Panc1 (cell line): Measurements from ENCODE around the gene DAB2IP. TPM values are rescaled to one million over a fixed set of nuclear protein-coding genes. Genes with fewer than 3 reads are reported as not detected.

ENCODE experiments used
- ATAC-seq: fragments of 200-7000 bp; cut with Tn5 transposase; 2 replicates; pipeline ENCODE4 v1.9.1; 2020; ENCODE audit warnings: mild to moderate bottlenecking, moderate library complexity
- BruUV-seq: library from RNA; stranded (reverse); fragments of 400-500 nt; replicated peaks from 2 replicates; lab custom pipeline; 2021; lab: Mats Ljungman, UMichigan
- CTCF ChIA-PET: fragments of 300-600 bp; sonication (Branson Sonifier 250); formaldehyde crosslinking; loops from one replicate; lab custom pipeline; 2022; ENCODE audit warnings: antibody characterized with exemption; lab: Charles Lee
- POLR2A ChIA-PET: fragments of 300-600 bp; sonication (Branson Sonifier 250); formaldehyde crosslinking; loops from one replicate; lab custom pipeline; 2022; ENCODE audit warnings: antibody characterized with exemption; lab: Charles Lee
- DNase-seq: peaks from one replicate; pipeline ENCODE4 v3.0.0-alpha.2; 2010; ENCODE audit warnings: low read depth, low spot score
- H3K27ac ChIP-seq: 2 replicates; pipeline ENCODE4 v1.5.1; 2011; ENCODE audit warnings: mild to moderate bottlenecking, low read length, inconsistent platforms
- H3K27me3 ChIP-seq: fragments of 200-500 bp; sonication (Bioruptor generic); 2 replicates; pipeline ENCODE4 v1.6.0; 2014; ENCODE audit warnings: low read length, inconsistent platforms; ENCODE audit not compliant: control insufficient read depth, insufficient read depth
- H3K36me3 ChIP-seq: fragments of 200-500 bp; sonication (Bioruptor generic); 2 replicates; pipeline ENCODE4 v1.5.1; 2014; ENCODE audit warnings: inconsistent platforms, mild to moderate bottlenecking, low read length, moderate library complexity; ENCODE audit not compliant: control insufficient read depth, insufficient read depth
- H3K4me1 ChIP-seq: 2 replicates; pipeline ENCODE4 v1.5.1; 2011; ENCODE audit warnings: inconsistent platforms, mild to moderate bottlenecking, low read length, moderate library complexity; ENCODE audit not compliant: control insufficient read depth, insufficient read depth
- H3K4me3 ChIP-seq, 2 experiments: 2 replicates each; pipeline ENCODE4 v1.5.1; 2011 to 2012; ENCODE audit warnings: low read depth in 2 of 2, low read length in 2 of 2, mild to moderate bottlenecking in 2 of 2, inconsistent platforms in 1 of 2, moderate library complexity in 1 of 2
- H3K9me3 ChIP-seq: fragments of 200-500 bp; sonication (Bioruptor generic); 2 replicates; pipeline ENCODE4 v1.5.1; 2014; ENCODE audit warnings: low read depth, mild to moderate bottlenecking, inconsistent platforms, low read length, moderate library complexity; ENCODE audit not compliant: control insufficient read depth, insufficient read depth
- POLR2AphosphoS5 ChIP-seq: IDR thresholded peaks from 2 replicates; pipeline ENCODE4 v1.6.1; 2012; ENCODE audit warnings: mild to moderate bottlenecking, low read depth, low read length, moderate library complexity
- SIN3A ChIP-seq: IDR thresholded peaks from 2 replicates; pipeline ENCODE4 v1.6.1; 2012; ENCODE audit warnings: low read depth, mild to moderate bottlenecking, low read length, moderate library complexity, borderline replicate concordance; ENCODE audit not compliant: insufficient read depth
- TCF7L2 ChIP-seq: IDR thresholded peaks from 2 replicates; pipeline ENCODE4 v1.6.1; 2011; ENCODE audit warnings: mild to moderate bottlenecking, low read depth, low read length, inconsistent platforms
- in situ Hi-C: cut with HindIII; loops from 2 replicates; pipeline ENCODE4 v1.10.0; 2016; ENCODE audit warnings: low sequenced_read_pairs, low pct_unique_long_range_greater_than_20kb
- intact Hi-C: fragments of 100-400 bp; cut with micrococcal nuclease; formaldehyde crosslinking; loops from one replicate; pipeline ENCODE4 v1.10.0; 2022; ENCODE audit not compliant: unreplicated experiment
- total RNA-seq: library from RNA; stranded (reverse); gene quantifications from one replicate; pipeline ENCODE4 v1.2.1, GENCODE V29; 2021; ENCODE audit not compliant: unreplicated experiment
- TF ChIP-seq, protein P1 (sequence below): fragments of 450-650 bp; IDR thresholded peaks from 2 replicates; pipeline ENCODE4 v1.5.1; 2017; ENCODE audit warnings: mild to moderate bottlenecking
- TF ChIP-seq, protein P2 (sequence below), 2 experiments: IDR thresholded peaks; 2 replicates each; pipeline ENCODE4 v1.6.1; 2011 to 2012; ENCODE audit warnings: low read depth in 2 of 2, control low read depth in 1 of 2, low read length in 1 of 2, mild to moderate bottlenecking in 1 of 2, moderate library complexity in 1 of 2; ENCODE audit not compliant: insufficient read depth in 1 of 2

DAB2IP gene
- total RNA-seq, 1 experiment from 2014 or later = 18.4 TPM

DNA sequence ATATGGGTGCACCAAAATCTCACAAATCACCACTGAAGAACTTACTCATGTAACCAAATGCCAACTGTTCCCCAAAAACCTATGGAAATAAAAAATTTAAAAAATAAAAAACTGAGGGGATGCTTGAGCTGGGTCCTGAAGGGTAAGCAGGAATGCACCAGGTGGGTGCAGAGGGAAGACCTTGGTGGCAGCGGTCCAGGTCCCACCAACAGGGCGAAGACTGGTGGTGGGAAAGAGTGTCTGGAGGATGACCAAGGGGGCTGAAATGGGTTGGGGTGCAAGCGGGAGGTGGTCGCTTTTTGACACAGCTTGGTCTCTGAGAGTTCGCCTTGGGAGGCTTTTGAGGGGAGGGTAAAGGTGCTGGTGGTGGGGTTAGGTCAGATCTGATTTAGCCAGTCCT lies 3.3 kb upstream of the DAB2IP start:
- BruUV-seq = no TSS peak
- in situ Hi-C loops = no loop called here
- Histone ChIP-seq H3K4me3 (no peak overlapping the region), H3K36me3 (no peaks in the 10 kb centered on the region), H3K4me1 (peaks cover 4% of the 10 kb centered on the region), H3K9me3 (no peaks in the 10 kb centered on the region), H3K27ac (no peak overlapping the region), H3K27me3 (peaks cover 2% of the 10 kb centered on the region)
- ATAC-seq (no peak), DNase-seq (no peak)
- CTCF ChIA-PET = no interaction called here
- POLR2A ChIA-PET = no interaction called here
- TF ChIP-seq, protein P1, sequence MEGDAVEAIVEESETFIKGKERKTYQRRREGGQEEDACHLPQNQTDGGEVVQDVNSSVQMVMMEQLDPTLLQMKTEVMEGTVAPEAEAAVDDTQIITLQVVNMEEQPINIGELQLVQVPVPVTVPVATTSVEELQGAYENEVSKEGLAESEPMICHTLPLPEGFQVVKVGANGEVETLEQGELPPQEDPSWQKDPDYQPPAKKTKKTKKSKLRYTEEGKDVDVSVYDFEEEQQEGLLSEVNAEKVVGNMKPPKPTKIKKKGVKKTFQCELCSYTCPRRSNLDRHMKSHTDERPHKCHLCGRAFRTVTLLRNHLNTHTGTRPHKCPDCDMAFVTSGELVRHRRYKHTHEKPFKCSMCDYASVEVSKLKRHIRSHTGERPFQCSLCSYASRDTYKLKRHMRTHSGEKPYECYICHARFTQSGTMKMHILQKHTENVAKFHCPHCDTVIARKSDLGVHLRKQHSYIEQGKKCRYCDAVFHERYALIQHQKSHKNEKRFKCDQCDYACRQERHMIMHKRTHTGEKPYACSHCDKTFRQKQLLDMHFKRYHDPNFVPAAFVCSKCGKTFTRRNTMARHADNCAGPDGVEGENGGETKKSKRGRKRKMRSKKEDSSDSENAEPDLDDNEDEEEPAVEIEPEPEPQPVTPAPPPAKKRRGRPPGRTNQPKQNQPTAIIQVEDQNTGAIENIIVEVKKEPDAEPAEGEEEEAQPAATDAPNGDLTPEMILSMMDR = no peak
- TF ChIP-seq SIN3A = no peak
- no peak for TF ChIP-seq POLR2AphosphoS5
- TF ChIP-seq, protein P2, sequence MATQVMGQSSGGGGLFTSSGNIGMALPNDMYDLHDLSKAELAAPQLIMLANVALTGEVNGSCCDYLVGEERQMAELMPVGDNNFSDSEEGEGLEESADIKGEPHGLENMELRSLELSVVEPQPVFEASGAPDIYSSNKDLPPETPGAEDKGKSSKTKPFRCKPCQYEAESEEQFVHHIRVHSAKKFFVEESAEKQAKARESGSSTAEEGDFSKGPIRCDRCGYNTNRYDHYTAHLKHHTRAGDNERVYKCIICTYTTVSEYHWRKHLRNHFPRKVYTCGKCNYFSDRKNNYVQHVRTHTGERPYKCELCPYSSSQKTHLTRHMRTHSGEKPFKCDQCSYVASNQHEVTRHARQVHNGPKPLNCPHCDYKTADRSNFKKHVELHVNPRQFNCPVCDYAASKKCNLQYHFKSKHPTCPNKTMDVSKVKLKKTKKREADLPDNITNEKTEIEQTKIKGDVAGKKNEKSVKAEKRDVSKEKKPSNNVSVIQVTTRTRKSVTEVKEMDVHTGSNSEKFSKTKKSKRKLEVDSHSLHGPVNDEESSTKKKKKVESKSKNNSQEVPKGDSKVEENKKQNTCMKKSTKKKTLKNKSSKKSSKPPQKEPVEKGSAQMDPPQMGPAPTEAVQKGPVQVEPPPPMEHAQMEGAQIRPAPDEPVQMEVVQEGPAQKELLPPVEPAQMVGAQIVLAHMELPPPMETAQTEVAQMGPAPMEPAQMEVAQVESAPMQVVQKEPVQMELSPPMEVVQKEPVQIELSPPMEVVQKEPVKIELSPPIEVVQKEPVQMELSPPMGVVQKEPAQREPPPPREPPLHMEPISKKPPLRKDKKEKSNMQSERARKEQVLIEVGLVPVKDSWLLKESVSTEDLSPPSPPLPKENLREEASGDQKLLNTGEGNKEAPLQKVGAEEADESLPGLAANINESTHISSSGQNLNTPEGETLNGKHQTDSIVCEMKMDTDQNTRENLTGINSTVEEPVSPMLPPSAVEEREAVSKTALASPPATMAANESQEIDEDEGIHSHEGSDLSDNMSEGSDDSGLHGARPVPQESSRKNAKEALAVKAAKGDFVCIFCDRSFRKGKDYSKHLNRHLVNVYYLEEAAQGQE (IDR thresholded peaks at IDR 0.05; ENCODE audit: insufficient read depth in 1 of 2, low read depth in 2 of 2, low read length in 1 of 2) = no peak
- TF ChIP-seq TCF7L2 = no peak
- intact Hi-C loops = loop anchor here (10.0 kb wide), 1 partner anchor 47 kb away; no protein-coding TSS in a partner anchor

DNA sequence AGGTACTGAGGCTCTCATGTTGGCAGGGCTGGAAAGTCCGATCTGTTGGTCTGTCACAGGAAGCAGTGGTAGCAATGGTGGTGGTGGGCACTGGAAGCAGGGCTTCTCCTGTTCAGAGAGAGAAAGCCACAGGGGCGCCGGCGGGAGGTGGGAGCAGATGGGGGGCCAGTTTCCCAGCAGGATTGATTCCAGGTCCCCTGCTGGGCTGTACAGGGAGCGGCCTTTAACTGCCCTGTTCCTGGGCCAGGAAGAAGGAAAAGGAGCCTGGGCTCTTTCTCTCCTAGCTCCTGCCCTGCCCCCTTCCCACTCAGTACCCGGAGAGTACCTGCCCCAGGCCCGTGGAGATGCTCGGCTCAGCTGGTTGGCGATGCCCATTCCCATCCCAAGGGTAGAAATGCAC lies 2.6 kb upstream of the DAB2IP start:
- no peaks in the 10 kb centered on the region for H3K9me3 ChIP-seq
- CTCF ChIA-PET = no interaction called here
- DNase-seq (no peak), ATAC-seq (no peak)
- intact Hi-C loops = loop anchor here (10.0 kb wide), 1 partner anchor 46 kb away; no protein-coding TSS in a partner anchor
- TF ChIP-seq SIN3A (no peak), POLR2AphosphoS5 (no peak), TCF7L2 (no peak)
- TF ChIP-seq, protein P1 = no peak
- TF ChIP-seq, protein P2 (IDR thresholded peaks at IDR 0.05; ENCODE audit: insufficient read depth in 1 of 2, low read depth in 2 of 2, low read length in 1 of 2) = no peak
- H3K36me3 ChIP-seq = no peaks in the 10 kb centered on the region
- H3K27me3 ChIP-seq = peaks cover 2% of the 10 kb centered on the region
- H3K4me1 ChIP-seq = peaks cover 4% of the 10 kb centered on the region
- H3K4me3 ChIP-seq = no peak overlapping the region
- H3K27ac ChIP-seq = no peak overlapping the region
- POLR2A ChIA-PET = interaction anchor here (1.0 kb wide), 1 partner anchor 18 kb away, joined by 3 read pairs; no protein-coding TSS in a partner anchor
- BruUV-seq = no TSS peak
- in situ Hi-C loops = no loop called here
